Thyroid gland (tissue), 4 donors: ENCODE measurements around the gene WDR74. TPM values are rescaled to one million over a fixed set of nuclear protein-coding genes. Genes with fewer than 3 reads are reported as not detected.

ENCODE experiments used
- DNase-seq, 2 donors: peaks; one replicate each; pipeline ENCODE4 v3.0.0-alpha.2; 2019
- H3K27ac ChIP-seq, 3 donors: fragments of 200-600 bp; sonication (generic); 1 replicate in 2 of 3; 2 replicates in 1 of 3; pipeline ENCODE4 v1.5.1; 2016 to 2019; ENCODE audit warnings: mild to moderate bottlenecking in 1 of 3, moderate library complexity in 1 of 3
- H3K27me3 ChIP-seq: fragments of 200-600 bp; sonication (generic); one replicate; pipeline ENCODE4 v1.5.1; 2019
- H3K36me3 ChIP-seq, 2 donors: fragments of 200-600 bp; sonication (generic); one replicate each; pipeline ENCODE4 v1.5.1; 2016 to 2019
- H3K4me1 ChIP-seq, 2 donors: fragments of 200-600 bp; sonication (generic); one replicate each; pipeline ENCODE4 v1.5.1; 2017 to 2019
- H3K4me3 ChIP-seq, 3 donors: fragments of 200-600 bp; sonication (generic); replicated peaks in 1 of 3; 1 replicate in 2 of 3; 2 replicates in 1 of 3; pipeline ENCODE4 v1.5.1; 2016; ENCODE audit warnings: mild to moderate bottlenecking in 1 of 3
- H3K9me3 ChIP-seq: fragments of 200-600 bp; sonication (generic); one replicate; pipeline ENCODE4 v1.5.1; 2017
- POLR2A ChIP-seq, 2 donors: fragments of 450-650 bp; IDR thresholded peaks; one replicate each; pipeline ENCODE4 v1.6.1; 2017; ENCODE audit warnings: antibody characterized with exemption in 2 of 2, mild to moderate bottlenecking in 2 of 2, moderate library complexity in 1 of 2
- WGBS, 2 donors: methylation state at CpG; one replicate each; pipeline ENCODE4 v1.1.5; 2017; 5-methylcytosine and 5-hydroxymethylcytosine counted together
- intact Hi-C: fragments of 100-400 bp; cut with DNase I; formaldehyde crosslinking; loops from one replicate; pipeline ENCODE4 v1.15.1; 2023
- total RNA-seq, 4 donors: library from RNA; depleted of rRNA; stranded (reverse); fragments of >200 nt; gene quantifications; one replicate each; pipeline ENCODE4 v1.2.3, GENCODE V29; 2016
- TF ChIP-seq, protein P1 (sequence below), 6 experiments: fragments of 200-600 bp in 3 of 6; fragments of 450-650 bp in 3 of 6; sonication (generic) in 3 of 6; IDR thresholded peaks; one replicate each; pipeline ENCODE4 v1.5.1; 2016 to 2019; ENCODE audit warnings: antibody characterized with exemption in 6 of 6, mild to moderate bottlenecking in 2 of 6, inconsistent platforms in 1 of 6, moderate library complexity in 1 of 6

Gene WDR74
- total RNA-seq, 4 donors from 2014 or later = 25.2 to 76.1 (median 33.6) TPM

DNA sequence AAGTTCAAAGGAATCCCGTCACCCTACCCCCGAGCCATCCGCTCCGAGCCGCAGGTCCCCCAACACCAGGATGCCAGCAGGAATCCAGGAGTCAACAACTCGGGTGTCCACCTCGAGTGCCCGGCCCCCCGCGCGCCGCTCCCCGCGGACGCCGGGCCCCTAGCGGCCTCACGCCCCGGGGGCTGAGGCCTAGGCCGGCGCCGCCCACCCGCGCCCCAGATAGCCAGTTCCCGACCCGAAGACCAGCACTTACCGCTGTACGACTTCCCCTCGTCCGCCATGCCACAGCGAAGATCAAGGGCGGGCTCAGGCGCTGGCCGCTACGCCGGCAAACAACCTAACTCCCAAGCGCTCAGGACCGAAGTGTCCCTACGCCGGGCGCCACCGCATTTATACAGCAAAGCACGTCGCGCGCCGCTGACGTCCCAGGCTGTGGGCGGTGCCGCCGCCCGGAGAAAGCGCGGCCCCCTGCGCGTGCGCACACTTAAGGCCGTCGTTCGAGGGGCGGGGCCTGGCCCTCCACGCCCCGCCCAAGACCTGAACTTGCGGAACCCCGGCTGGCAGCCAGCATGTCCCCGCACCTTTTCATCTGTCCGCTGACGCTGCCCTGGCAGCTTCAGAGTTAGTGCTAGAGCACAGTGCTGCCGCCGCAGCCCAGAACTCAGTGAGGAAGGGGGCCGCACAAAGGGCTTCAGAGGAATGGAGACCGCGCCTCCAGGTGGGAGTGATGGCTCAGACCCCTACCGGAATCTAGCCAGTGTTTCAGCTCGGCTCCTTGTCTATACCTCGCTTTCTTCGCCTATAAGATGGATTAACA lies 34.1 kb downstream of the WDR74 start, which contains the start of gene NXF1:
NXF1 (minus strand) TSS at position 365 of the 817 bp plus-strand sequence; CDS start at position 281, 84 bp downstream.
- Histone ChIP-seq H3K4me3 (peak within 1 kb of the TSS; percentile 61 to 99 (median 90)), H3K36me3 (peaks cover 32 to 37% of the 10 kb centered on the region in 2 donors), H3K4me1 (peaks cover 15 to 18% of the 10 kb centered on the region in 2 donors), H3K9me3 (no peaks in the 10 kb centered on the region), H3K27me3 (no peaks in the 10 kb centered on the region), H3K27ac (peak within 1 kb of the TSS; percentile 69 to 86 (median 83))
- intact Hi-C loops = no loop called here
- peak; percentile 93 to 94 for DNase-seq
- WGBS, 2 donors = 1 to 2% methylated on average over 17 to 30 of the region's 77 CpGs
- peak; percentile 99 to 100 for TF ChIP-seq POLR2A (IDR thresholded peaks at IDR 0.05)
- TF ChIP-seq, protein P1, sequence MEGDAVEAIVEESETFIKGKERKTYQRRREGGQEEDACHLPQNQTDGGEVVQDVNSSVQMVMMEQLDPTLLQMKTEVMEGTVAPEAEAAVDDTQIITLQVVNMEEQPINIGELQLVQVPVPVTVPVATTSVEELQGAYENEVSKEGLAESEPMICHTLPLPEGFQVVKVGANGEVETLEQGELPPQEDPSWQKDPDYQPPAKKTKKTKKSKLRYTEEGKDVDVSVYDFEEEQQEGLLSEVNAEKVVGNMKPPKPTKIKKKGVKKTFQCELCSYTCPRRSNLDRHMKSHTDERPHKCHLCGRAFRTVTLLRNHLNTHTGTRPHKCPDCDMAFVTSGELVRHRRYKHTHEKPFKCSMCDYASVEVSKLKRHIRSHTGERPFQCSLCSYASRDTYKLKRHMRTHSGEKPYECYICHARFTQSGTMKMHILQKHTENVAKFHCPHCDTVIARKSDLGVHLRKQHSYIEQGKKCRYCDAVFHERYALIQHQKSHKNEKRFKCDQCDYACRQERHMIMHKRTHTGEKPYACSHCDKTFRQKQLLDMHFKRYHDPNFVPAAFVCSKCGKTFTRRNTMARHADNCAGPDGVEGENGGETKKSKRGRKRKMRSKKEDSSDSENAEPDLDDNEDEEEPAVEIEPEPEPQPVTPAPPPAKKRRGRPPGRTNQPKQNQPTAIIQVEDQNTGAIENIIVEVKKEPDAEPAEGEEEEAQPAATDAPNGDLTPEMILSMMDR (IDR thresholded peaks at IDR 0.05) = peak in 4 of 6 experiments; percentile 12 to 30 (median 28)

DNA sequence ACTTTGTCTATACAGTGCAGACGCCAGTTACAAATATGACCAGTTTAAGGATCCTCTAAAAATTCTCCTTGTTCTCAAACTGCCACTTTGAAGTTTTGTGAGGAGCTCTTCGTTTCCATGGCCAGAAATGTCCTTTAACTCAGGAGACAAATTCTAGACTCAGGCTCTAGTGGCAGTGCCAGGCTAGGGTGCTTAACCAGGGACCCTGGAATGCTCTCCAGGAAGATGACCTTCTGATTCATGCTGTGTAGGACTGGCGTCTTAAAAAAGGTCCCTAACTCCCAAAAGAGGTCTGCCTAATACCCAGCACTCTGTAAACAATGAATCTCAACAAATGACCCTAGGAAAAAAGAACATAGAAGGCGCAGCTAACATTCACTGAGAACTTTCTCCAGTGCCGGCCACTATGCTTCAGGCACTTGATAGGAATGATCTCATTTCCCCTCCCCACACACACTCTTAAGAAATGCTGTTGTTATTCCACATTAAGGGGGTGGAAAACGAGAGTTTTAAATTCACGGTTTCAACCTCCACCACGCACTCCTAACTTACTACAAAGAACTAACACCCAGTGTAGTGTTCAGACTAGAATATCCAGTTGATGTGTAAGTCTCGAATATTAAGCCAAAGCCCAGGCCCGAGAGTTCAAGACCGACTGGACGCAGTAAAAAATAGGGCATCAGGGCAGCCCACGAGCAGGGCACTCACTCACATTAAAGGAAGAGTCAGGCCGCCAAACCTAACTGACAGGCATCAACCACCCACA lies 34.9 kb downstream of the WDR74 start:
- H3K27me3 ChIP-seq = no peaks in the 10 kb centered on the region
- 3 to 4% methylated on average over 14 of the region's 14 CpGs for WGBS, 2 donors
- no peak for TF ChIP-seq POLR2A (IDR thresholded peaks at IDR 0.05)
- TF ChIP-seq, protein P1 (IDR thresholded peaks at IDR 0.05) = no peak
- H3K36me3 ChIP-seq = peaks cover 40 to 45% of the 10 kb centered on the region in 2 donors
- peak overlapping the region; percentile 61 to 99 (median 90) for H3K4me3 ChIP-seq
- no peaks in the 10 kb centered on the region for H3K9me3 ChIP-seq
- peaks cover 15 to 18% of the 10 kb centered on the region in 2 donors for H3K4me1 ChIP-seq
- intact Hi-C loops = no loop called here
- peak overlapping the region; percentile 69 to 86 (median 83) for H3K27ac ChIP-seq
- DNase-seq = peak; percentile 29 to 35

DNA sequence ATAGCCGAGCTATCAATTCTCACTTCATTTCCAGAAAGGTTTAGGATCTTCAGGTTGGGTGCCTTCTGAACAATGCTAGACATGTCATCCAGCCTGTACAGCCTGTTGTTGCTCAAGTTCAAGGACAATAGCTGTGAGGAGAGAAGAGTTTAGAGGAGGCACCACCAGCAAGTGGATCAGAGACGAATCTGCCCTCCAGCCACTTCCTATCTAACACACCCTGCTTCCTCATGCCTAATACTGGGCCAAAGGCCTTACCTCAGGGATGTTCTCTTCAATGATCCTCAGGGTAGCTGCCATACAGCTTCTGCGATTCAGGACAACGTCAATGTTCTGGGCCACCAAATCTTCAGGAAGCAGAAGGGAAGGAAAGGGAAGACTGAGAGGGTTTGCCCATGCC lies 38.3 kb downstream of the WDR74 start:
- no peak overlapping the region for H3K4me3 ChIP-seq
- no peaks in the 10 kb centered on the region for H3K27me3 ChIP-seq
- H3K4me1 ChIP-seq = peaks cover 14 to 17% of the 10 kb centered on the region in 2 donors
- intact Hi-C loops = no loop called here
- TF ChIP-seq, protein P1 (IDR thresholded peaks at IDR 0.05) = no peak
- no peak for TF ChIP-seq POLR2A (IDR thresholded peaks at IDR 0.05)
- peaks cover 74 to 75% of the 10 kb centered on the region in 2 donors for H3K36me3 ChIP-seq
- DNase-seq = no peak
- H3K9me3 ChIP-seq = no peaks in the 10 kb centered on the region
- H3K27ac ChIP-seq = no peak overlapping the region
- 88 to 92% methylated on average over 3 to 4 of the region's 4 CpGs for WGBS, 2 donors

DNA sequence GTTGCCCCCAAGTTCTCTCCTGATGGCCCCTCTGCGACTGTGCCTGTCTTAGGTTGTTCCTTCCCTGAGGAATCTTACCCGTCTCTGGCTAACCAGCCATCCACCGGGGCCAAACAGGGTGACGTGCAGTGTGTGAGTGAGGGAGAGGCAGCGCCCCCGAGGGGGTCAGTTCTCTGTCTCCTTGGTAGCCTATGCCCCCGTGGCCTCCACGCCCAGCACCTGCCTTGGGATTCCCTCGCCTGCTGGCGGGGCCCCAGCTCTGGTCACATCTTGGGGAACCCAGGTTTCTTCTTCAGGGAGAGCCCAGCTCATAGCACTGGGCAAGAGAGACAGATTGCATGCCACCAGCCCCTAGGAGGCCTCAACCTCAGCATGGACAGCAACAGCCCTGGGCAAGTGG lies 39.9 kb downstream of the WDR74 start:
- intact Hi-C loops = no loop called here
- Histone ChIP-seq H3K27me3 (no peaks in the 10 kb centered on the region), H3K27ac (no peak overlapping the region), H3K9me3 (no peaks in the 10 kb centered on the region), H3K4me3 (no peak overlapping the region), H3K4me1 (peaks cover 11 to 12% of the 10 kb centered on the region in 2 donors), H3K36me3 (peaks cover 88 to 90% of the 10 kb centered on the region in 2 donors)
- DNase-seq = no peak
- TF ChIP-seq, protein P1 (IDR thresholded peaks at IDR 0.05) = no peak
- no peak for TF ChIP-seq POLR2A (IDR thresholded peaks at IDR 0.05)
- WGBS, 2 donors = 92 to 97% methylated on average over 10 of the region's 10 CpGs
